Neural progenitor cell (in vitro differentiated cells): Measurements from ENCODE around the gene SEL1L3.

ENCODE experiments used
- EZH2 ChIP-seq: fragments of 200-600 bp; sonication (generic); IDR thresholded peaks from 2 replicates; pipeline ENCODE4 v1.6.1; 2017; ENCODE audit warnings: antibody characterized with exemption, mild to moderate bottlenecking, moderate library complexity
- EZH2phosphoT487 ChIP-seq: fragments of 200-600 bp; sonication (generic); IDR thresholded peaks from 2 replicates; pipeline ENCODE4 v1.6.1; 2017; ENCODE audit warnings: antibody characterized with exemption
- TF ChIP-seq, protein P1 (sequence below): fragments of 200-600 bp; sonication (generic); IDR thresholded peaks from 2 replicates; pipeline ENCODE4 v1.5.1; 2017; ENCODE audit warnings: antibody characterized with exemption, mild to moderate bottlenecking

- no peak for TF ChIP-seq EZH2phosphoT487
- TF ChIP-seq, protein P1, sequence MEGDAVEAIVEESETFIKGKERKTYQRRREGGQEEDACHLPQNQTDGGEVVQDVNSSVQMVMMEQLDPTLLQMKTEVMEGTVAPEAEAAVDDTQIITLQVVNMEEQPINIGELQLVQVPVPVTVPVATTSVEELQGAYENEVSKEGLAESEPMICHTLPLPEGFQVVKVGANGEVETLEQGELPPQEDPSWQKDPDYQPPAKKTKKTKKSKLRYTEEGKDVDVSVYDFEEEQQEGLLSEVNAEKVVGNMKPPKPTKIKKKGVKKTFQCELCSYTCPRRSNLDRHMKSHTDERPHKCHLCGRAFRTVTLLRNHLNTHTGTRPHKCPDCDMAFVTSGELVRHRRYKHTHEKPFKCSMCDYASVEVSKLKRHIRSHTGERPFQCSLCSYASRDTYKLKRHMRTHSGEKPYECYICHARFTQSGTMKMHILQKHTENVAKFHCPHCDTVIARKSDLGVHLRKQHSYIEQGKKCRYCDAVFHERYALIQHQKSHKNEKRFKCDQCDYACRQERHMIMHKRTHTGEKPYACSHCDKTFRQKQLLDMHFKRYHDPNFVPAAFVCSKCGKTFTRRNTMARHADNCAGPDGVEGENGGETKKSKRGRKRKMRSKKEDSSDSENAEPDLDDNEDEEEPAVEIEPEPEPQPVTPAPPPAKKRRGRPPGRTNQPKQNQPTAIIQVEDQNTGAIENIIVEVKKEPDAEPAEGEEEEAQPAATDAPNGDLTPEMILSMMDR: no peak
- no peak for TF ChIP-seq EZH2
Measured at GRCh38 chr4:25809996-25810395, 52.8 kb downstream of the SEL1L3 start.
